HG02623 (cell line): Measurements from ENCODE around the gene NDUFB5.
A peak's percentile ranks its signal among the peaks of the same experiment; 100 is the strongest.

Experiments used
- ATAC-seq: cut with Tn5 transposase; IDR thresholded peaks from one replicate; pipeline ENCODE4 v1.9.1; 2021; ENCODE audit warnings: moderate library complexity; ENCODE audit not compliant: unreplicated experiment

The NDUFB5 gene

DNA sequence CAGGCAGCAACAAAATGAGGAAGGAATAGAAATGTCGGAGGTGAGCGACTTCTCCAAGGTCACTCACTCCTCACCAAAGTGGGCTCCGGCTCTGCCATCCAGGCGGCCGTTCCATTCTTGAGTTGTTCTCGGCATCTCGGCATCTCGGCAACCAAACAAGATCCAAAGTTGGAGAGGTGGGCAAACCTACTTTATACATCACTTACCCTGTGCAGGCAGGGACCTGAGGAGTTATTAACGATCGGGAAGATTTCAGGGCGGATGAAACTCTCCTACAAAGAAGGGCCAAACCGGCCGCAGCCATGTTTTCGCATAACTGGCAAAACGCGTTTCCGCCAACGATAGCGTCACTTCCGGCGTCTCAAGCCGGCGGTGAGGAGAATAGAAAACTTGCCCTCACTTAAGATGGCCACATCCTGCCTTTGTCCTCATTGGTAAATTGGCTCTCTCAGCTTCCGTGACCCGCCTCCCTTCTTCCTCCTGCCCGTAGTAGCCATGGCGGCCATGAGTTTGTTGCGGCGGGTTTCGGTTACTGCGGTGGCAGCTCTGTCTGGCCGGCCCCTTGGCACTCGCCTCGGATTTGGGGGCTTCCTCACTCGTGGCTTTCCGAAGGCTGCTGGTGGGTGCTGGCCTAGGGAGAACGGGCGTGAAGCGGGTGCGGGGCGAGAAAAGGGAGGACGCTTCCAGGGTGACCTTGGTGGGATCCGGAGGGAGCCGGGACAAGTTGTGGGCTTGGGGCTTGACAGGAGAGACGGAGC, at the start of gene NDUFB5, which contains the start of gene MRPL47:
NDUFB5 (plus strand) TSS at position 474 of the 758 bp plus-strand sequence; CDS start at position 496, 22 bp downstream.
MRPL47 (minus strand) TSS at position 318 of the 758 bp plus-strand sequence; CDS start at position 304, 14 bp downstream.
- peak; percentile 97 for ATAC-seq

DNA sequence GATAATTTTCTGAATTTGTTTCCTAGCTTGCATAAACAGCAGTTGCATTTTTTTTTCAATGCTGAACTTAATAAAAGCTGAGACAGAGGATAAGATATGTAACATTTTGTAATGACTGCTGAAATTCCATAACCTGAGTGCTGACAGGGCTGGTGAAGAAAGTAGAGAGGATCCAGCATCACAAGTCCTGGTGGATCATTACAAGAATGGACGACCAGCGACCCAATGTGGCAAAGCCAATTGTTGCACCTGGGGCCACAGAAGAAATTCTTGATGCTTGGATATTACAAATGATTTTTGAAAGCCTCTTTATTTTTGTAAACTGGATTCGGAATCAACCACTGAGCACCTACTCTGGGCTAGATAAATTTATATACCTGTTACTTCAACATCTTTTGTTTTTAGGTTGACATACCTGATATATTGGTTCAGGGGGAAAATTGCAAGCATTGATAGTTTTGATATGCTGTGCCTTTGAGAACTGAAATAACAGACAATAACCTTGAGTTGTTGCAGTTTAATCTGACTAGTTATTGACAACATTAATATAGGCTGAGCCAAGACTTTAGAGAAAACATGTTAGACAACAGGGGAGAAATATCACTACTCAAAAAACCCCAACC, 45.7 kb upstream of the NDUFB5 start:
- ATAC-seq, result no peak

DNA sequence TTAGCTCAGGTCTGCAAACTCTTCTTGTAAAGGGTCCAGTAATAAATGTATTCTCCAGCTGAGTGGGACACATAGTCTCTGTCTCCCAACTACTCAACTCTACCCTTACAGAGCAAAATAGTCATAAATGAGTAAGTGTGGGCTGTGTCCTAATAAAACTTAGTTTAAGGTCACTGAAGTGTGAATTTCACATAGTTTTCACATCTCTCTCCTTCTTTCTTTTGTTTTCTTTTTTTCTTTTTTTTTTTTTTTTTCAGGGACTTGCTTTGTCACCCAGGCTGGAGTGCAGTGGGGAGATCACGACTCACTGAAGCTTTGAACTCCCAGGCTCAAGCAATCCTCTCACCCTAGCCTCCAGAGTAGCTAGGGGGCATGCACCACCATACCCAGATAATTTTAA, 43.8 kb upstream of the NDUFB5 start:
- no peak for ATAC-seq

DNA sequence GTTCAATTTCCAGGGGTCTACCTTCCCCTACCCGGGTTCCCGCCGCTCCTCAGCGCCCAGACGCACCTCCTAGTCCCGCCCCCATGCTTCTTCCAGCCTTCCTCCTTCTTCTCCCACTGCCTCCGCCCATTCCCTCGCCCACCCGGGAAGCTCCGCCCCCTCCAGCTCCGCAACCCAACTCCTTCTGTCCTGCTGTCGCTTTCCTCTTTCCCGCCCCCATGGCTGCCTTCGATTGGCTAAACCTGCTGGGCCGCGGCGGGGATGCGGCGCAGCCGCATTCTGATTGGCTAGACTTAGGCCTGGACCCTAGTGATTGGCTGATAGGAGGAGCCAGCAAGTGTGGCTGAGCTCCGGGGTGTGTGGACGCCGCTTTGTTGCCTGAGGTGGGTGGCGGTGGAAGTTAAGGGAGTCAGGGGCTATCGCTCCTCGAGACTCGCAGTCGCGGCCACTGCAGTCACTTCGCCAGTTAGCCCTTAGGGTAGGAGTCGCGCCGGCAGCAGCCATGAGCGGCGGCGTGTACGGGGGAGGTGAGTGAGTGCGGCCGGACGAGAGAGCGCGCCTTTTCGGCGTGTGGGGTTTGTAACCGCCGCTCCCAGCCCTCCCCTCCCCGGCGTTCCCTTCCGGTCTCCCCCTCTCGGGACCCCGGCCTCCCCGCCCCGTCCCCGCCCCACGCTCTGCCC, 41.9 kb upstream of the NDUFB5 start, which contains the start of gene ACTL6A:
ACTL6A (plus strand) TSS at position 336 of the 680 bp plus-strand sequence; CDS start at position 503, 167 bp downstream.
- peak; percentile 96 for ATAC-seq

DNA sequence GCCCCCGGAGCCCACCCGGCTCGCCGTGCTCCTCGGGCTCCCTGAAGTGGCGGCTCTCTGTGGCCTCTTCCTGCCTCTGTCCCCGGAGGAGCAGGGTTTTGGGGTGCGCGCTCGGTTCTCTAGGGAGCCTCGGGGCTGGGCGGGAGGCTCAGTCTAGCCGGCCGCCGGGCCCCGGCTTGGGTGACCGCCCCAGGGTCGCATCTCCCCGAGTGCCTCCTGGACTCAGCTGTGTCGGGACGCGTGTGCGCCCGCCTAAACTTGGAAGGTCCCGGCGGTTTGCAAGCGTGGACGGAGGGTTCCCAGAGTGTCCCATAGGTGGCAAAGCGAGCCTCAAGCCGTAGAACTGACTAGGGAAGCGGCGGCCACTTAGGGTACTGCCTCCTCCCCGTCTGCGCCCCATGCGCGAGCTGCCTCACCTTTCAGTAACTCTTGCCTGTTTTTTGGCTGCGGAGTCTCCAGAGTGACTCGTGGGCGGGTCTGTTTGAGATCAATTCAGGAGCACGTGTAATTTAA, 41.3 kb upstream of the NDUFB5 start:
- peak; percentile 33 for ATAC-seq

DNA sequence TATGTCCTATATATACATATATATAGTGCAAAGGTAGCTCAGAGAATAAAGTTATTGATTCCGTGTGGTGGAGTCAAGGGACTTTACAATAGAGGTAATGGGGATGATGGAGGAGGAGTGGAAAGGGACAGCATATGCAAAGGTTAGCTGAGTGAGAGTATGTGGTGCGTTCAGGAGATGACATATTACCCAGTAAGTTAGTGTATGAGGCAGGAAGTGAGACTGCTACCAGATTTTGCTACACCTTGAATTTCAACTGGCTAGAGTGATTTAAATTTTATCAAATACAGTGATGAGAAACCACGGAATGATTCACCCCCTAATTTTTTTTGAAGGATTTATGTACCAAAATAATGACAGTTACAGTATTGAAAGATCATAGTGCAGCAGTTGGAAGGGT, 39.1 kb upstream of the NDUFB5 start:
- ATAC-seq, result no peak

DNA sequence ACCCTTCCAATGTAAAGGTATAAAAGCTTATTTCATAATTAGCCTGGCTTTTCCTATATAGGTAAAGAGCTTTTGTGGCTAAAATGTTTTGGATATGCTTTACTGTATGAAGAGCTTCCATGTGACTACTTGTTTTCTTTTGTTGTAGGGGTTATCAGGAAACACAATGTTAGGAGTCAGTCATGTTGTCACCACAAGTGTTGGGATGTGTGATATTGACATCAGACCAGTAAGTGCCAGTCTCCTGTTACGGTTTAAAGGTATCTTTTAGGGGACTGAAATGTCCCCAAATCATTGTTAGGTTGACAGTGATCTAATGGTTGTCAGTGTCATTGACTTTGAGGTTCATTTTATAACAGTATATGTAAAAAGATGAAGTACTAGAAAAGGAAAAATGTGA, 23.6 kb upstream of the NDUFB5 start:
- ATAC-seq, result no peak

DNA sequence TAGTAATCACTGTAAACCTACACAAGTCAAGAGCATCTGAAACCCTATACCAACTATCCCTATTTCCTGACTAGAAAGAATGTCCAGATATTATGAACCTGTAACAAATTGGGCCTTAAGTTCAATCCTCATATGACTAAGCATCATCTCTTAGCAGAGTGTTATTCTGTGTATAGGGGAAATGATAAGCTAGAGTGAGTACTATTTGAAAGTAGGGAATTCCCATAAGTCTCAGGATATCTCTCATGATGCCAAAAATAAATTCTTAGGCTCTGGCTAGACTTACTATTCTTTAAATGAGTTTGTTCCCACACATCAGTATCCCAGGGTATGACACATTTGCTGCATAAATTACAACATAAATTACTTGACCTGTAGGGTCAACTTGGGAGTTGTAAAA, 15.5 kb upstream of the NDUFB5 start:
- peak; percentile 54 for ATAC-seq

DNA sequence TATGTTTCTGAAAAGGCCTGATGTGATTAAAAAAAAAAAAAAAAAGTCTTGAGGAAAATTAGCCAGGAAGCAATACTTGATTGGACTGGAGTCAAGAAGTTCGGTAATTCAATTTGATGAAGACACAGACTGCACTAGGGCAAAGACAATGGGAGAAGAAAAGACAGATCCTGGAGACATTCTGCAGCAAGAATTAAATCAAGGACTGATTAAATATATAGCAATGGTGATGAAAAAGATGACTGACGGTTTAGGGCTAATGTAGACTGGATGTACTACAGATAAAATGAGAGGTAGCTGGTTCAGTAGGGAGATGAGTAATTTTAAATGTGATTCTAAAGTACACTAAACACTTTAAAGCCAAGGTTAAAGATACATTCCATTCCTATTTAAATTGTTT, 13.9 kb upstream of the NDUFB5 start:
- no peak for ATAC-seq

DNA sequence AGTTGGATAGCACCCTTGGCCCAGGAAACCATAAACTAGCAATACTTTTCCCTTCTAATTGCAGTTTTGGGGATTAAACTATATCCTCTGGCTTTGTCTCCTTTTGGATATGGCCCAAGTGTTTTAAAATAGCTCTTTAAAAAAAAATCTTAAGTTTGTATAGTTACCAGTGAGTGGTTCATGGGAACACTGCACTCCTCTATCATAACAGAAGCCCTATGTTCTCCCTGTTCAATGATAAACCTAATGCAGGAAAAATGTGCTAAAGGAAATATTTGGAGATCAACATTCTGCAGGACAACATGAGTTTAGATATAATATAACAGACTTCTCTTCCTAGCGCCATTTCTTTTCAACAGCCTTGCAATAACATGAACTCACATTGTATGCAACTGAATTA, 13.3 kb upstream of the NDUFB5 start:
- ATAC-seq, result no peak

DNA sequence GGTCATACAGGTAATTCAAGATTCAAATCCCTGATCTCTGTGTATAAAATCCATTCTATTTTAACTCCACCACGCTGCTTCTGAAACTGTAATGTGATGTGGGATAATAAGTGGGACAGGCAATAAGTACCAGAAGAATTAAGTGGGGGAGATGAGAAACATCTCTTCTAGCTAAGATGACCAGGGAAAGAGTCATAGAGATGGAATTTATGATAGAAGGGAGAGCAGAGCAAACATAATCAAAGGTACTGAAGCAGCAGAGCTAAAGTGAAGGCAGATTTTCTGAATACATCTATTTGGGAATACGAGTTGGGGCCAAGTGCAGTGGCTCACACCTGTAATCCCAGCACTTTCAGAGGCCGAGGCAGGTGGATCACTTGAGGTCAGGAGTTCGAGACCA, 5.1 kb upstream of the NDUFB5 start:
- ATAC-seq, result no peak

DNA sequence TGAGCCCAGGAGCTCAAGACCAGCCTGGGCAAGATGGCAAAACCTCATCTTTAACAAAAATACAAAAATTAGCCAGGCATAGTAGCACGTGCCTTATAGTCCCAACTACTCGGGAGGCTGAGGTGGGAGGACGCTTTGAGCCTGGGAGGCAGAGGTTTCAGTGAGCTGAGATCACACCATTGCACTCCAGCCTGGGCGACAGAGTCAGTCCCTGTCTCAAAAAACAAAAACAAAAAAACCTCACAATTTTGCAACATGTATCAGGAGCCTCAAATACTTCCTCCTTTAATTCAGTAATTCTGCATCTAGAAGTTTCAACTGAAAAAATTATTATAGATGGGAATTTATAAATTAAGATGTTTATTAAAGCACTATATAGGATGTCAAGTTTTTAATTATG, 1.3 kb upstream of the NDUFB5 start:
- no peak for ATAC-seq

DNA sequence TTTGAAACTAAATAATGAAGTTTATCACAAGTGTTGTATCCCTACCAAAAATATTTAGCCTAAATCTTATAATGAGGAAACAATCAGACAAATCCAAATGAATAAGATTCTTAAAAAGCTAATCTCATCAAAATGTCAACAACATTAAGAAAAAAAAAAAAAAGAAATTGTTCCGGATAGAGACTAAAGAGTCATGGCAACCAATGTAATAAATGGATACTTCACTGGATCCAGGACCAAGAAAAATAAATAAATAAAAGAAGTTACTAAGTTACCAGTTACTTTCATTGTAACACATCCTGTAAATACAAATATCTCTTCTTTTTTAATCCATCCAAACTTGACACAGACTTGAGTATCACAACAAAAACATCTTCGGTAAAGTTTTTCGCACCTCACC, 763 bp upstream of the NDUFB5 start:
- ATAC-seq, result no peak

DNA sequence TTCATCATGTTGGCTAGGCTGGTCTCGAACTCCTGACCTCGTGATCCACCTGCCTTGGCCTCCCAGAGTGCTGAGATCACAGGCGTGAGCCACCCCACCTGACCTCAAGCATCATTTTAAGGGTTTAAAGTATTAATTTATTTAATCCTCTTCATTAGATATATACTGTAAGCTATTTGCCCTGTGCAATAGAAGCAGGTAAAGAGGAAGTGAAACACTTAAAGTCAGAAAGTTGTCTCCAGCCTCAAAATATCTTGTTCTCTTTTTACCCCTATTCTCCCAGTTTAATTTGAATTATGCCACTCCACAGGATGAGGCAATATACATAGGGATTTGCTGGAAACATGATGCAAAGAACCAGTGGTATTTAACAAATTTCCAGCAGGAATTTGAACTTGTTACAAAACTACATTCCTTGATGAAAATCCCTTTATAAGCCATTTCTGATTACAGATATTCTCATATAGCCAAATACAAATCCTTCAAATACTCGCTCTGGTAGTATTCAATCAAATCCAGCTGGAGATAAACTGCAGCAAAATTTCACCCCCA, 2.0 kb downstream of the NDUFB5 start:
- no peak for ATAC-seq

DNA sequence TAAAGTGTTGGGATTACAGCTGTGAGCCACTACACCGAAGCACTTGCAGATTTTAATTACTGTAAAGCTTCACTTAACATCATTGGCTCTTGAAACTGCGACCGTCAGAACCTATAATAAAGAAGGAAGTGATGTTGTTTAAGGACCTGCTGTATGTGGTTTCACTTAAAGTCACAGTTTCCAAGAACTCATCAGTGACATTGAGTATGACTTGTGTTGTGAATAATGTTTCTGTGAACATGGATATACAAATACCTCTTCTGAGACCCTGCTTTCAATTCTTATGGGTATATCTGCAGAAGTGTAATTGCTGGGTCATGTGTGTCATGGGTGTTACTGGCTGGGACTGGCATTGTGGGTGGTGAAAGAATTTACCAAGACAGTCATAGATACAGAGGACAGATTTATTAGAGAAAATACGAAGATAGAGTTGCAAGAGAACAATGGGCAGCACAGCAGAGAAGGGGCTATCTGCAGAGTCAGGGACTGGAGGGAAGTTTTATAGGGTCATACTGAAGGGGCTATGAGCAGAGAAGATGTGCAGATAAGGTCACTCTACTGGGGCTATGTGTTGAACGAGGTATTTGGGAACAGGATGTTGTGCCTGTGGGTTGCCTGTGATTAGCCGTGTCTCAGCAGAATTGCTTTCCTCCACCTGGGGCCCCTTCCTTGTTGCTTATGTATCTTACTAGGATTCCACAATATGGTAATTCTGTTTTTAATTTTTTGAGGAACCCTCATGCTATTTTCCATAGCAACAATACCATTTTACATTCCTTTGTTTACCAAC, 4.5 kb downstream of the NDUFB5 start:
- peak; percentile 50 for ATAC-seq

DNA sequence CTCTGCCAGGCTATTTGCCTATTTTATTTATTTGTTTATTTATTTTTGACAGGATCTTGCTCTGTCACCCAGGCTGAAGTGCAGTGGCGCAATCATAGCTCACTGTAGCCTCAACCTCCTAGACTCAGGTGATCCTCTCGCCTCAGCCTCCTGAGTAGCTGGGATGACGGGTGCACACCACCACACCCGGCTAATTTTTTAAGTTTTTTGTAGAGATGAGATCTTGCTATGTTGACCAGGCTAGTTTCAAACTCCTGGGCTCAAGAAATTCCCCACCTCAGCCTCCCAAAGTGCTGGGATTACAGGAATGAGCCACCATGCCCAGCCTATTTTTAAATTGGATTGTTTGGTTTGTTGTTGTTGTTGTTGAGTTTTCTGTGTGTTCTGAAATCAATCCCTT, 5.5 kb downstream of the NDUFB5 start:
- no peak for ATAC-seq

DNA sequence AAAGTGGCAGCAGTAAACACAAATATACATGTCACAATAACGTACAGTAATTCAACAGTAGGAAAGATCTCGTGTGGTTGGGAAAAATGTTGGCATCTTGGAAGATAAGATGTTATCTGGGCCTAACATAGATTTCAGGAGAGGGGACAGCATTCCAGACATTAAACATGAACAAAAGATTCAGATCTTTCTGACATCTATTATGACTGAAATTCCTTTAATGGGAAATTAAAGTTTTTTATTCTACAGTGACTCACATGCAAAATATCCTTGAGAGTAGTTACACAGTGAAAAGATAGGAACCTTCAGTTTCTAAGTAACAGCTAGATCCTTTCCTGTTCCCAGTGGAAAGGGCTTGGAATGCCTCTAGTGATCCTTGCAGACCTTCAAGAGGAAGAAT, 9.2 kb downstream of the NDUFB5 start:
- no peak for ATAC-seq

DNA sequence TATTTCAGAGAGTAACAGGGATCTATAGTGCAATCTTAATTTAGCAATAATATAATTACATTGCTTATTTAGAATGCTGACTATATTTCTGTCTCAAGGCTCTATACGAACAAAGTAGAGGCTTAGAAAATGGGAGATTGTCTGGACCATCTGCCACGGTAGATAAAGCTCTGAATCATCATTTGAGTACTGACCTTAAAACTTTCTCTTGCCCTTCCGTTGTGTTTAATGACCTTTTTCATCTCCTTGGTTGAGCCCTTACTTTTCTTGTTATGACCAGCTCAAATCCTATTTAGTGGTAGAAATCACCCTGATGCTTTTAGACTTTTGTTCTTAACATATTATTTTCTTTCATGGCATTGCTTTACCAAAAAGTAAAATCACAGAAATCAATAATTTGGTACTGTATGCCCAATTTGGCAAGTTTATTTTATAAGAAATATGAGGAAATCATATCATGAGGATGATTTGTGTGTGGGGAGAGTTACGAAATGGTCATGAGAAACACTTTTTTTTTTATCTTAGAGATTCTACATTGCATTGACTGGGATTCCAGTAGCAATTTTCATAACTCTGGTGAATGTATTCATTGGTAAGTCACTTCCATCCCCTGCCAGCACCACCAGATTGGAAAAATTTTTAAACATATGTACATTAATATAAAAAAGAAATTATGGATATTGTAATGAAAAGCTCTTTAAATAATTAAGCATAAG, 11.0 kb downstream of the NDUFB5 start:
- ATAC-seq, result no peak

DNA sequence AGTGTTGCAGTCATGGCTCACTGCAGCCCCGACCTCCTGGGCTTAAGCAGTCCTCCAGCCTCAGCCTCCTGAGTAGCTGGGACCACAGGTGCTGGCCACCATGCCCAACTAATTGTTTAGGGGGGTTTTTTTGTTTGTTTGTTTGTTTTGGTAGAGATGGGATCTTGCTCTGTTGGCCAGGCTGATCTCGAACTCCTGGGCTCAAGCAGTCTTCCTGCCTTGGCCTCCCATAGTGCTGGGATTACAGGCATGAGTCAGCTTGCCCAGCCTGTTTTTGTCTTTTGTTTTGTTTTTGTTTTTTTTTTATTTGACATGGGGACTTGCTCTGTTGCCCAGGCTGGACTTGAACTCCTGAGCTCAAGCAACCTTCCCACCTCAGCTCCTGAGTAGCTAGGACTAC, 17.4 kb downstream of the NDUFB5 start:
- ATAC-seq, result no peak

DNA sequence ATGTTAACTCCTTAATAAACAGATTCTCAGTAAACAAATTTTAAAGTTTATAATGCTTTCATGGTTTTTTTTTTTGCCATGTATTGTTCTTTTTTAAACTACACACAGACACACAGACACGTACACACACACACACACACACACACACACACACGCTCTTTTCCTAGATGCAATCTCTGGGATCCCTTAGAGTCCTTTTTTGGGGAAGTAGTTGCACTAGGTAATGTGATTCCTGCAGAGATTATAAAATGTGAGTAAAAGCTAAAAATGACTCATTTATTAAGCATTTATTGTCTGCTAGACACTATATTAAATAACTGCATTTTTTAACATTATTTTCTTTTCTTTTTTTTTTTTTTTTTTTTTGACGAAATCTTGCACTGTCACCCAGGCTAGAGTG, 19.9 kb downstream of the NDUFB5 start:
- no peak for ATAC-seq
